DND-41 (cell line): Measurements from ENCODE around the gene LSR.

ENCODE experiments used
- ATAC-seq: fragments of 200-7000 bp; cut with Tn5 transposase; 3 replicates; pipeline ENCODE4 v1.9.1; 2021; ENCODE audit warnings: low read depth; ENCODE audit not compliant: insufficient read depth
- DNase-seq: peaks from one replicate; pipeline ENCODE4 v3.0.0-alpha.2; 2020
- H2AFZ ChIP-seq: 2 replicates; pipeline ENCODE4 v1.6.0; 2012; ENCODE audit warnings: low read depth, low read length
- H3K27ac ChIP-seq: 2 replicates; pipeline ENCODE4 v1.5.1; 2012; ENCODE audit warnings: low read length, inconsistent platforms
- H3K27me3 ChIP-seq: fragments of 200-600 bp; sonication (generic); 2 replicates; pipeline ENCODE4 v1.6.0; 2012; ENCODE audit warnings: low read length, mild to moderate bottlenecking, inconsistent platforms; ENCODE audit not compliant: insufficient read depth, poor library complexity
- H3K36me3 ChIP-seq: 2 replicates; pipeline ENCODE4 v1.5.1; 2012; ENCODE audit warnings: low read length, inconsistent platforms; ENCODE audit not compliant: insufficient read depth
- H3K4me1 ChIP-seq: 2 replicates; pipeline ENCODE4 v1.5.1; 2012; ENCODE audit warnings: mild to moderate bottlenecking, low read length; ENCODE audit not compliant: insufficient read depth
- H3K4me2 ChIP-seq: 2 replicates; pipeline ENCODE4 v1.6.0; 2012; ENCODE audit warnings: mild to moderate bottlenecking, moderate library complexity, low read length, inconsistent platforms; ENCODE audit not compliant: insufficient read depth
- H3K4me3 ChIP-seq, 2 experiments: fragments of 200-600 bp in 1 of 2; shearing (Covaris generic) in 1 of 2; 2 replicates each; pipeline ENCODE4 v1.5.1; 2012 to 2016; ENCODE audit warnings: inconsistent platforms in 2 of 2, low read length in 2 of 2, mild to moderate bottlenecking in 2 of 2, low read depth in 1 of 2, moderate library complexity in 1 of 2
- H3K79me2 ChIP-seq: 2 replicates; pipeline ENCODE4 v1.6.0; 2012; ENCODE audit warnings: low read length, inconsistent platforms; ENCODE audit not compliant: insufficient read depth
- H3K9ac ChIP-seq: 2 replicates; pipeline ENCODE4 v1.6.0; 2012; ENCODE audit warnings: low read depth, mild to moderate bottlenecking, inconsistent platforms, low read length, moderate library complexity
- H3K9me3 ChIP-seq: 2 replicates; pipeline ENCODE4 v1.5.1; 2012; ENCODE audit warnings: low read length, moderate library complexity, mild to moderate bottlenecking, inconsistent platforms; ENCODE audit not compliant: insufficient read depth, severe bottlenecking
- H4K20me1 ChIP-seq: 2 replicates; pipeline ENCODE4 v1.6.0; 2012; ENCODE audit warnings: low read length; ENCODE audit not compliant: insufficient read depth
- CTCF ChIP-seq: IDR thresholded peaks from 2 replicates; pipeline ENCODE4 v1.5.1; 2012; ENCODE audit warnings: borderline replicate concordance, low read length, moderate library complexity, mild to moderate bottlenecking; ENCODE audit not compliant: poor library complexity, severe bottlenecking; ENCODE audit errors: extremely low read depth
- EZH2 ChIP-seq: IDR thresholded peaks from 3 replicates; pipeline ENCODE4 v1.6.1; 2012; ENCODE audit warnings: borderline replicate concordance, low read depth, mild to moderate bottlenecking, moderate library complexity, low read length, inconsistent platforms; ENCODE audit not compliant: severe bottlenecking

Gene LSR

GRCh38 chr19:35211545-35212230, 37.1 kb upstream of the LSR start:
- TF ChIP-seq EZH2 = no peak
- TF ChIP-seq CTCF = no peak
- no peaks in the 10 kb centered on the region for H3K9me3 ChIP-seq
- H3K4me2 ChIP-seq = no peak overlapping the region
- H2AFZ ChIP-seq = no peak overlapping the region
- no peak overlapping the region for H3K4me3 ChIP-seq
- H3K4me1 ChIP-seq = peaks cover 7% of the 10 kb centered on the region
- no peaks in the 10 kb centered on the region for H3K79me2 ChIP-seq
- H3K27ac ChIP-seq = no peak overlapping the region
- peaks cover 3% of the 10 kb centered on the region; the same call in 1 of the 2 replicates for H4K20me1 ChIP-seq
- ATAC-seq (no peak), DNase-seq (no peak)
- H3K36me3 ChIP-seq = no peaks in the 10 kb centered on the region
- H3K9ac ChIP-seq = no peak overlapping the region
- peaks cover under 1% of the 10 kb centered on the region for H3K27me3 ChIP-seq

- Histone ChIP-seq H3K79me2 (no peaks in the 10 kb centered on the region), H3K4me1 (peaks cover 7% of the 10 kb centered on the region), H3K27me3 (peaks cover 3% of the 10 kb centered on the region), H3K4me2 (no peak overlapping the region), H3K9me3 (no peaks in the 10 kb centered on the region), H3K27ac (no peak overlapping the region), H3K4me3 (no peak overlapping the region), H3K9ac (no peak overlapping the region), H4K20me1 (peaks cover 3% of the 10 kb centered on the region; the same call in 1 of the 2 replicates), H3K36me3 (no peaks in the 10 kb centered on the region), H2AFZ (no peak overlapping the region)
- TF ChIP-seq CTCF (no peak), EZH2 (no peak)
- ATAC-seq (no peak), DNase-seq (no peak)
Observed at GRCh38 chr19:35212241-35212640, 36.6 kb upstream of the LSR start.

- Histone ChIP-seq H3K27ac (no peak overlapping the region), H3K79me2 (no peaks in the 10 kb centered on the region), H3K4me2 (no peak overlapping the region), H3K4me3 (no peak overlapping the region), H3K9ac (no peak overlapping the region), H3K4me1 (peaks cover 7% of the 10 kb centered on the region), H4K20me1 (peaks cover 3% of the 10 kb centered on the region; the same call in 1 of the 2 replicates), H2AFZ (no peak overlapping the region), H3K27me3 (peaks cover 3% of the 10 kb centered on the region), H3K36me3 (no peaks in the 10 kb centered on the region), H3K9me3 (no peaks in the 10 kb centered on the region)
- DNase-seq = peak; percentile 37
- peak; percentile 62; the same call in 2 of the 3 replicates for ATAC-seq
- TF ChIP-seq CTCF (no peak), EZH2 (no peak)
Observed at GRCh38 chr19:35213663-35214632, 34.9 kb upstream of the LSR start.
